ENCODE results near the gene NDC1. TPM values are rescaled to one million over a fixed set of nuclear protein-coding genes. Genes with fewer than 3 reads are reported as not detected.

Gene NDC1
- total RNA-seq, 1 experiment from 2014 or later: 44.8 TPM

DNA sequence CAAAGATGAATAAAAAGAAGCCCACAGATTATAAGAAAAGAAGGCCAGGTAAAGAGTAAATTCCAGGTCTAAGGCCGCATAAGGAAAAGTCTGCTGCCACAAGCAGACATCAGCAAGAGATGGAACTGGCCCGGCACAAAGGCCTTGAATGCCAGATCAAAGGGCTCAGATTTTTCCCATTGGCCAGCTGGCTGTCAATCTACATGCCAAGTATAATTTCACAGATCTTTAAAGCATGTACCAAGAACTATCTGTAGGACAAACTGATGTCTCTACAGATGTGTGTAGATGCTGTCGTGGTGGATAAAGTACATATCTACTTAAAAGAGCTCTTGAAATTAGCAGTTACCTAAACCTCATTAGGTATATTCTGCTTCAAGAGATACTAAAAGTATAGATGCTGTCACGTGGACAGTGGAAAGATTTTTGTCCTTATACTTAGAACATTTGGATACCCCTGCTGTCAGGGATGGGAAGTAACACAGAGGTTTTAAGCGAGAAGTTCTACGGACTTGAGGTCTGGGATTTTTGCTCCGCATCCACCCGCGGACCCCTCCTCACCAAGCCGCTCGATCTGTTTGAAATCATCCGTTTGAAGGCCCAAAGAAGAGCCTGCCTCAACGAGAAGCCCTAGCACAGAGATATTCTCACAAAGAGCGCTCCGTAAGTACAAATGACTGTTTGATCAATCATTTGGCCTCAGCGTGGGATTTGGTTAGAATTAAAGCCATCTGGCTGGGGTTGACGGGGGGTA, 109.2 kb downstream of the NDC1 start:
- CTCF ChIA-PET: no interaction called here
- no peaks in the 10 kb centered on the region for H3K36me3 Mint-ChIP-seq (ENCODE audit: insufficient read depth, unreplicated experiment)

DNA sequence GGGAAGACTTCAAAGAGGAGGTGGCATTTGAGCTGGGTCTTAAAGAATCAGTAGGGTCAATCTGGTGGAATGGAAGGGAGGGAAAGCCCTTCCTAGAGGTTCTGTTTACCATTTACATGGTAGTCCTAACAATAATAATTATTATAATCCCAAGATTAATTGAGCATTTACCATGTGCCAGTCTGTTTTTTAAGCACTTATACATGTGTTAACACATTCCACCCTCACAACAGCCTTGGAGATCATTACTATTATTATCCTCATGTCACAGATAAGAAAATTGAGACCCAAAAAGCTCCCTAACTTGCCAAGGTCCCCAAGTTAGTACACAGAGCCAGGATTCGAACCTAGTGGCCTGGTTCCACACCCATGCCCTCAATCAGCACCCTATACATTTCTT, 109.9 kb downstream of the NDC1 start:
- H3K27me3 Mint-ChIP-seq (ENCODE audit: unreplicated experiment): peaks cover 98% of the 10 kb centered on the region
- CTCF ChIA-PET: no interaction called here
- no TSS peak for BruUV-seq (replicated peaks)

More for the DNA sequence above, 109.2 kb downstream of the NDC1 start:
- H3K27ac Mint-ChIP-seq (ENCODE audit: unreplicated experiment): no peak overlapping the region
- H3K4me3 Mint-ChIP-seq (ENCODE audit: low read depth, unreplicated experiment): no peak overlapping the region
- TF ChIP-seq, protein P1, sequence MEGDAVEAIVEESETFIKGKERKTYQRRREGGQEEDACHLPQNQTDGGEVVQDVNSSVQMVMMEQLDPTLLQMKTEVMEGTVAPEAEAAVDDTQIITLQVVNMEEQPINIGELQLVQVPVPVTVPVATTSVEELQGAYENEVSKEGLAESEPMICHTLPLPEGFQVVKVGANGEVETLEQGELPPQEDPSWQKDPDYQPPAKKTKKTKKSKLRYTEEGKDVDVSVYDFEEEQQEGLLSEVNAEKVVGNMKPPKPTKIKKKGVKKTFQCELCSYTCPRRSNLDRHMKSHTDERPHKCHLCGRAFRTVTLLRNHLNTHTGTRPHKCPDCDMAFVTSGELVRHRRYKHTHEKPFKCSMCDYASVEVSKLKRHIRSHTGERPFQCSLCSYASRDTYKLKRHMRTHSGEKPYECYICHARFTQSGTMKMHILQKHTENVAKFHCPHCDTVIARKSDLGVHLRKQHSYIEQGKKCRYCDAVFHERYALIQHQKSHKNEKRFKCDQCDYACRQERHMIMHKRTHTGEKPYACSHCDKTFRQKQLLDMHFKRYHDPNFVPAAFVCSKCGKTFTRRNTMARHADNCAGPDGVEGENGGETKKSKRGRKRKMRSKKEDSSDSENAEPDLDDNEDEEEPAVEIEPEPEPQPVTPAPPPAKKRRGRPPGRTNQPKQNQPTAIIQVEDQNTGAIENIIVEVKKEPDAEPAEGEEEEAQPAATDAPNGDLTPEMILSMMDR (IDR thresholded peaks at IDR 0.05; ENCODE audit: unreplicated experiment): no peak
- intact Hi-C loops (cut with micrococcal nuclease; ENCODE audit: unreplicated experiment): no loop called here
- peaks cover 100% of the 10 kb centered on the region for H3K27me3 Mint-ChIP-seq (ENCODE audit: unreplicated experiment)
- H3K4me1 Mint-ChIP-seq (ENCODE audit: low read depth, unreplicated experiment): no peaks in the 10 kb centered on the region
- no peak for DNase-seq
- BruUV-seq (replicated peaks): no TSS peak
- no peaks in the 10 kb centered on the region for H3K9me3 Mint-ChIP-seq (ENCODE audit: low read depth, unreplicated experiment)

DNA sequence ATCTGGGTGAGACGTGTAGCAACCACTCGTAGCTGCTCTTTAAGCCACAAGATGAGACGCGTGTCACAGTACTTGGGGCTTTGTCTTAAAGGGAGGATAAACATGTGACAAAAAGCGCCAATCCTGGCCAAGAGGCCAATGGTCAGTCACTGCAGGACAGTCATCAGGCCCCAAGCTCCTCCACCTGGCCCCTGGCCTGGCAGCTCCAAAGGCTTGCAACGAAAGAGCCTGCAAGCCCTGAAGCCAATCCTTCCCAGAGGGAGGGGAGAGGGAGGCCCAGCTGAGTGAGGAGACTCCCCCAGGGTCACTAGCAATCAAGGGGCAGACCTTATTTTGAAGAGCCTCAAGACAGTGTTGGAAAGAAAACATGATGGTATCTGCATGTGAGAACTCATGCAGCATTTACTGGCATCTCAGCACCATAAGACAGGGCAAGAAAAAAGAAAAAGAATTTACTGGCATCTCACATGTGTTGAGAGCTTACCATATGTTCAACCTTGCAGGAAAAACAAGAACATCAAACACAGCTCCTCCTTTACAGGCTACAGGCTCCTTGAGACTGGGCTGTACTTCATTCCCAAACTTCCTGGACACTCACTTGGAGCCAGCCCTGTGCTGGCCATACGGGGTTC, 110.5 kb downstream of the NDC1 start:
- no peaks in the 10 kb centered on the region for H3K4me1 Mint-ChIP-seq (ENCODE audit: low read depth, unreplicated experiment)

More for the DNA sequence above, 109.9 kb downstream of the NDC1 start:
- no peaks in the 10 kb centered on the region for H3K9me3 Mint-ChIP-seq (ENCODE audit: low read depth, unreplicated experiment)
- no peak for DNase-seq
- H3K27ac Mint-ChIP-seq (ENCODE audit: unreplicated experiment): no peak overlapping the region
- no peaks in the 10 kb centered on the region for H3K36me3 Mint-ChIP-seq (ENCODE audit: insufficient read depth, unreplicated experiment)
- TF ChIP-seq, protein P1 (IDR thresholded peaks at IDR 0.05; ENCODE audit: unreplicated experiment): no peak
- H3K4me3 Mint-ChIP-seq (ENCODE audit: low read depth, unreplicated experiment): no peak overlapping the region
- H3K4me1 Mint-ChIP-seq (ENCODE audit: low read depth, unreplicated experiment): no peaks in the 10 kb centered on the region
- intact Hi-C loops (cut with micrococcal nuclease; ENCODE audit: unreplicated experiment): no loop called here

DNA sequence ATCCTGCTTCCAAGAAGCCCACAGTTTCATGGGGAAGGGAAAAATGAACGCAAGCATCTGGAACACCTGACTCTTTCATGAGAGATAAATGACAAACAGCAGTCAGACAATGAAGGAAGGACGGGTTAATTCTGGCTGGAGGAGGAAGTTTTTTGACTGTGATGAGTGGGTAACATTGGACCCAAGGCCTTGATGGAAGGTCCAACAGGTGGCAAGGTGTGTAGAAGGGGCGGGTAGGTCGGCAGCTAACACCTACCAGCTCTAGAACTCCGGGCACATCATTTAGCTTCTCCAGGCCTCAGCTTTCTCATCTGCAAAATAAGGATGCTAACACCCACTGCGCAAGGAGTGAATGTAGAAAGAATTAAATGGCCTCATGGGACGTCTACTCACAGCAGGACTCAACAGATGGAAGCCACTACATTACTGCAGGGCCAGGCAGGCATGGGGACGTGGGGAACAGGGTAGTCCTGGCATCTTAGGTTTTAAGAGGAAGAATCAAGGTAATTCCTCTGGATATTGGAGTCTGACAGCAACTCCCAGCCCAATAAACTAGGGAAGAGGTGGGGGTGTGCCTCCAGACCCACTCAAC, 112.0 kb downstream of the NDC1 start:
- TF ChIP-seq, protein P1 (IDR thresholded peaks at IDR 0.05; ENCODE audit: unreplicated experiment): no peak
- Mint-ChIP-seq H3K27me3 (ENCODE audit: unreplicated experiment) (peaks cover 77% of the 10 kb centered on the region), H3K36me3 (ENCODE audit: insufficient read depth, unreplicated experiment) (no peaks in the 10 kb centered on the region), H3K27ac (ENCODE audit: unreplicated experiment) (no peak overlapping the region), H3K9me3 (ENCODE audit: low read depth, unreplicated experiment) (no peaks in the 10 kb centered on the region), H3K4me3 (ENCODE audit: low read depth, unreplicated experiment) (no peak overlapping the region), H3K4me1 (ENCODE audit: low read depth, unreplicated experiment) (no peaks in the 10 kb centered on the region)
- DNase-seq: no peak
- CTCF ChIA-PET: no interaction called here
- no TSS peak for BruUV-seq (replicated peaks)
- intact Hi-C loops (cut with micrococcal nuclease; ENCODE audit: unreplicated experiment): no loop called here

More for the DNA sequence above, 110.5 kb downstream of the NDC1 start:
- no peak for DNase-seq
- intact Hi-C loops (cut with micrococcal nuclease; ENCODE audit: unreplicated experiment): no loop called here
- H3K27ac Mint-ChIP-seq (ENCODE audit: unreplicated experiment): no peak overlapping the region
- H3K36me3 Mint-ChIP-seq (ENCODE audit: insufficient read depth, unreplicated experiment): no peaks in the 10 kb centered on the region
- H3K4me3 Mint-ChIP-seq (ENCODE audit: low read depth, unreplicated experiment): no peak overlapping the region
- H3K27me3 Mint-ChIP-seq (ENCODE audit: unreplicated experiment): peaks cover 92% of the 10 kb centered on the region
- H3K9me3 Mint-ChIP-seq (ENCODE audit: low read depth, unreplicated experiment): no peaks in the 10 kb centered on the region
- CTCF ChIA-PET: no interaction called here
- no TSS peak for BruUV-seq (replicated peaks)
- TF ChIP-seq, protein P1 (IDR thresholded peaks at IDR 0.05; ENCODE audit: unreplicated experiment): no peak
